Bronchial epithelial cell (primary cell): ENCODE measurements around the gene SLC9A1. TPM values are rescaled to one million over a fixed set of nuclear protein-coding genes. Genes with fewer than 3 reads are reported as not detected.

Source experiments
- DNase-seq: peaks from one replicate; pipeline ENCODE4 v3.0.0-alpha.2; 2010; ENCODE audit warnings: low read depth
- FAIRE-seq: peaks from 2 replicates; lab custom pipeline; 2011; peaks lifted over from hg19 to GRCh38; lab: Jason Lieb, UNC
- H3K27me3 ChIP-seq: 2 replicates; pipeline ENCODE4 v1.5.1; 2011; ENCODE audit warnings: low read length; ENCODE audit not compliant: control insufficient read depth, insufficient read depth
- H3K36me3 ChIP-seq: 2 replicates; pipeline ENCODE4 v1.5.1; 2011; ENCODE audit warnings: low read length; ENCODE audit not compliant: control insufficient read depth, insufficient read depth
- H3K4me3 ChIP-seq: 2 replicates; pipeline ENCODE4 v1.5.1; 2011; ENCODE audit warnings: mild to moderate bottlenecking, low read depth, low read length, control low read depth
- CTCF ChIP-seq: IDR thresholded peaks from 2 replicates; pipeline ENCODE4 v1.5.1; 2011; ENCODE audit warnings: mild to moderate bottlenecking, moderate library complexity, low read length, control low read depth, inconsistent platforms; ENCODE audit not compliant: insufficient read depth, severe bottlenecking
- total RNA-seq: library from RNA; depleted of rRNA; stranded (reverse); fragments of >200 nt; gene quantifications from 2 replicates; pipeline ENCODE4 v1.2.1, GENCODE V29; 2014

SLC9A1 gene
- total RNA-seq, 1 donor from 2014 or later = 5.0 TPM

- no peaks in the 10 kb centered on the region for H3K36me3 ChIP-seq
- H3K27me3 ChIP-seq = peaks cover 4% of the 10 kb centered on the region
- H3K4me3 ChIP-seq = no peak overlapping the region
- TF ChIP-seq CTCF = no peak
- no peak for DNase-seq
- FAIRE-seq = no peak
Observed at GRCh38 chr1:27068922-27069321, 86.0 kb downstream of the SLC9A1 start.

- H3K27me3 ChIP-seq = no peaks in the 10 kb centered on the region
- DNase-seq = no peak
- no peaks in the 10 kb centered on the region for H3K36me3 ChIP-seq
- FAIRE-seq = no peak
- TF ChIP-seq CTCF = no peak
- H3K4me3 ChIP-seq = no peak overlapping the region
Observed at GRCh38 chr1:27065999-27066630, 88.8 kb downstream of the SLC9A1 start.

GRCh38 chr1:27060891-27061290 lies 94.0 kb downstream of the SLC9A1 start:
- Histone ChIP-seq H3K4me3 (no peak overlapping the region), H3K36me3 (no peaks in the 10 kb centered on the region), H3K27me3 (peaks cover 2% of the 10 kb centered on the region)
- FAIRE-seq (no peak), DNase-seq (no peak)
- no peak for TF ChIP-seq CTCF

- DNase-seq = no peak
- no peak for FAIRE-seq
- Histone ChIP-seq H3K4me3 (no peak overlapping the region), H3K36me3 (no peaks in the 10 kb centered on the region), H3K27me3 (peaks cover 2% of the 10 kb centered on the region)
- TF ChIP-seq CTCF = no peak
Observed at GRCh38 chr1:27058966-27059669, 95.8 kb downstream of the SLC9A1 start.

- TF ChIP-seq CTCF = no peak
- FAIRE-seq (no peak), DNase-seq (no peak)
- H3K27me3 ChIP-seq = peaks cover 2% of the 10 kb centered on the region
- H3K4me3 ChIP-seq = no peak overlapping the region
- H3K36me3 ChIP-seq = no peaks in the 10 kb centered on the region
Observed at GRCh38 chr1:27057801-27058625, 96.9 kb downstream of the SLC9A1 start.
